ENCODE results near the gene PTK7.
"Not testable (repeated sequence)": the region's sequence is repeated elsewhere in the genome, so short reads cannot be mapped to it uniquely, and the experiment has no call there.

PTK7 gene

DNA sequence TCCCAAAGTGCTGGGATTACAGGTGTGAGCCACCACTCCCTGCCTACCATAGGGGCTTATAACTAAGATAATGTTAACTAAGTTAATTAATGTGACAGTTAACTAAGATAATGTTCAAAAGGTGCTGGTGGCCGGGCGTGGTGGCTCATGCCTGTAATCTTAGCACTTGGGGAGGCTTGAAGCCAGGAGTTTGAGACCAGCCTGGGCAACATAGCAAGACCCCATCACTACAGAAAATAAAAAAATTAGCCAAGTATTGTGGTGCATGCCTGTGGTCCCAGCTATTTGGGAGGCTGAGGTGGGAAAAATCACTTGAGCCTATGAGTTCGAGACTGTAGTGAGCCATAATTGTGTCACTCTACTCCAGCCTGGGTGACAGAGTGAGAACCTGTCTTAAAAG is 62.2 kb downstream of the PTK7 start:
- ChIA-PET POLR2A (no interaction called here), CTCF (no interaction called here)
- no peak for DNase-seq (ENCODE audit: extremely low spot score)
- TF ChIP-seq CTBP1 (IDR thresholded peaks at IDR 0.05; ENCODE audit: borderline replicate concordance) = no peak
- TF ChIP-seq FOXM1 (IDR thresholded peaks at IDR 0.05; ENCODE audit: borderline replicate concordance) = no peak
- no peak for TF ChIP-seq L3MBTL2 (conservative IDR thresholded peaks at IDR 0.05)
- no peak for TF ChIP-seq ZNF384 (IDR thresholded peaks at IDR 0.05)
- no peak for TF ChIP-seq ARNT (IDR thresholded peaks at IDR 0.05)
- no peak for TF ChIP-seq FOXK2 (IDR thresholded peaks at IDR 0.05)
- TF ChIP-seq FOXA1 (IDR thresholded peaks at IDR 0.05) = no peak
- TF ChIP-seq TARDBP (IDR thresholded peaks at IDR 0.05) = no peak
- no peak for TF ChIP-seq SP1 (IDR thresholded peaks at IDR 0.05)
- no peak for TF ChIP-seq SUZ12 (IDR thresholded peaks at IDR 0.05)
- TF ChIP-seq, protein P1, sequence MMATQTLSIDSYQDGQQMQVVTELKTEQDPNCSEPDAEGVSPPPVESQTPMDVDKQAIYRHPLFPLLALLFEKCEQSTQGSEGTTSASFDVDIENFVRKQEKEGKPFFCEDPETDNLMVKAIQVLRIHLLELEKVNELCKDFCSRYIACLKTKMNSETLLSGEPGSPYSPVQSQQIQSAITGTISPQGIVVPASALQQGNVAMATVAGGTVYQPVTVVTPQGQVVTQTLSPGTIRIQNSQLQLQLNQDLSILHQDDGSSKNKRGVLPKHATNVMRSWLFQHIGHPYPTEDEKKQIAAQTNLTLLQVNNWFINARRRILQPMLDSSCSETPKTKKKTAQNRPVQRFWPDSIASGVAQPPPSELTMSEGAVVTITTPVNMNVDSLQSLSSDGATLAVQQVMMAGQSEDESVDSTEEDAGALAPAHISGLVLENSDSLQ (IDR thresholded peaks at IDR 0.05) = no peak
- no peak for TF ChIP-seq LEF1 (IDR thresholded peaks at IDR 0.05; ENCODE audit: borderline replicate concordance)
- TF ChIP-seq HDGF (IDR thresholded peaks at IDR 0.05; ENCODE audit: borderline replicate concordance) = no peak
- no peak for TF ChIP-seq BHLHE40 (IDR thresholded peaks at IDR 0.05; ENCODE audit: borderline replicate concordance)
- no peak for TF ChIP-seq ELF4 (IDR thresholded peaks at IDR 0.05)
- no peak for TF ChIP-seq NFRKB (IDR thresholded peaks at IDR 0.05)

GRCh38 chr6:43139973-43140372 is 63.9 kb downstream of the PTK7 start:
- DNase-seq (ENCODE audit: extremely low spot score); CTCF ChIA-PET; POLR2A ChIA-PET: not testable (repeated sequence)

GRCh38 chr6:43141644-43142043 is 65.5 kb downstream of the PTK7 start:
- ChIA-PET CTCF (no interaction called here), POLR2A (interaction anchor here (1.8 kb wide), 1 partner anchor 88 kb away, joined by 4 read pairs; the partner anchor contains the start of gene CUL7)
- TF ChIP-seq LEF1 (IDR thresholded peaks at IDR 0.05; ENCODE audit: borderline replicate concordance) (no peak), BHLHE40 (IDR thresholded peaks at IDR 0.05; ENCODE audit: borderline replicate concordance) (no peak), SP1 (IDR thresholded peaks at IDR 0.05) (no peak), L3MBTL2 (conservative IDR thresholded peaks at IDR 0.05) (no peak), FOXM1 (IDR thresholded peaks at IDR 0.05; ENCODE audit: borderline replicate concordance) (no peak), ARNT (IDR thresholded peaks at IDR 0.05) (no peak)
- TF ChIP-seq, protein P1 (IDR thresholded peaks at IDR 0.05) = no peak
- DNase-seq (ENCODE audit: extremely low spot score) = no peak

DNA sequence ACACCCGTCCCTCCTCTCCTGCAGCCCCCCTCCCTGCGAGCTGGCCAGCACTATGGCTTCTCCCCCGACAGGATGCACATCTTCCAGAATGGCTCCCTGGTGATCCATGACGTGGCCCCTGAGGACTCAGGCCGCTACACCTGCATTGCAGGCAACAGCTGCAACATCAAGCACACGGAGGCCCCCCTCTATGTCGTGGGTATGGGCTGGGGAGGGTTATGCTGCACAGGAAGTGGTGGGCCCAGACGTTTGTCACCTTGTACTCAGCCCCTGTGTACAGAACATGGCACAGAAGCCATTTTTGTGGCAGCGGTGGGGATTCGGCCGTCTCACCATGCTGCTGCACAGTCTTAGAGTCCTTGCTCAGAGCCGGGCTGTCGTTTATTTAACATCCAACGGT is 66.0 kb downstream of the PTK7 start:
- no peak for TF ChIP-seq LEF1 (IDR thresholded peaks at IDR 0.05; ENCODE audit: borderline replicate concordance)
- no peak for TF ChIP-seq NFRKB (IDR thresholded peaks at IDR 0.05)
- TF ChIP-seq ZNF384 (IDR thresholded peaks at IDR 0.05) = no peak
- TF ChIP-seq CTBP1 (IDR thresholded peaks at IDR 0.05; ENCODE audit: borderline replicate concordance) = no peak
- TF ChIP-seq ARNT (IDR thresholded peaks at IDR 0.05) = no peak
- no peak for TF ChIP-seq TARDBP (IDR thresholded peaks at IDR 0.05)
- ChIA-PET POLR2A (interaction anchor here (1.8 kb wide), 1 partner anchor 88 kb away, joined by 4 read pairs; the partner anchor contains the start of gene CUL7), CTCF (interaction anchor here (0.8 kb wide), 1 partner anchor 71 kb away, joined by 3 read pairs; no protein-coding TSS in a partner anchor)
- DNase-seq (ENCODE audit: extremely low spot score) = no peak

DNA sequence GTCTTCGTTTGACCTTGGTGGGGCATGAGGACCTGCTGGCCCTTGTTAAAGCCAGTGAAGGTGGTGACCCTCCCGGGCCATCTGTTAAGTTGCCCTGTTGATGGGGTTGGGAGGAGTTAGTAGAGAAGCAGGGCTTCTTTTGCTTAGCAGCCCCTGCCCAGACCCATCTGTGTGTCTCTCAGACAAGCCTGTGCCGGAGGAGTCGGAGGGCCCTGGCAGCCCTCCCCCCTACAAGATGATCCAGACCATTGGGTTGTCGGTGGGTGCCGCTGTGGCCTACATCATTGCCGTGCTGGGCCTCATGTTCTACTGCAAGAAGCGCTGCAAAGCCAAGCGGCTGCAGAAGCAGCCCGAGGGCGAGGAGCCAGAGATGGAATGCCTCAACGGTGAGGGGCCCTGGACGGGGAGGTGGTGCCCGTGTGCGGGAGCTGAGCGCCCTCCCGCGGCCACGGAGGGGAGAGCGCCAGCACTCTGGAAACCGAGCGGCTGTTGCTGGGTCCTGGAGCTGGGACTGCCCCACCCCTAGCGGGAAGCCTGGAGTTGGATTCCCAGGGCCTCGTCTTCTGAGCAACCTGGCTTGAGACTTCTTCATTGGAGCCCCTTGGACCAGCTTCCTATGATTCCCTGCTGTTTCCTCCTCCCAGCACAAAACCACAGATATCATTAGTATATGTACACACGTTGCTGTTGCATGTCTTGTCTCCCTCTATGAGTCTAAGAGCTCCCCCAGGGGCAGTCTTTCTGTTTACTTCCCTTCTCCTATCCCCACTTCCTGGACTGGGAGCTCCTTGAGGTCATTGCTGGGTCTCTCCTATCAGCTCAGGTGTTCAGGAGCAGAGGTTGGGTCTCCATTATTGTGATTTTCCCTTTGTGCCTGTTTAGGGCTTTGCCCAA is 67.4 kb downstream of the PTK7 start:
- peak; percentile 96 for DNase-seq (ENCODE audit: extremely low spot score)
- ChIA-PET POLR2A (interaction anchor here (0.6 to 1.8 kb wide), 13 partner anchors 20 to 164 kb away, joined by 3 to 8 read pairs (median 4); partner anchors contain the start of genes CUL7, CUL9, KLC4 and KLHDC3), CTCF (interaction anchor here (0.6 to 1.5 kb wide), 20 partner anchors 12 to 242 kb away, joined by 3 to 7 read pairs (median 4); partner anchors contain the start of genes KLHDC3, MEA1, PPP2R5D and PTK7)
- no peak for TF ChIP-seq FOXK2 (IDR thresholded peaks at IDR 0.05)
- TF ChIP-seq ZNF384 (IDR thresholded peaks at IDR 0.05) = peak; percentile 31; the same call in 1 of the 2 replicates
- TF ChIP-seq FOXA1 (IDR thresholded peaks at IDR 0.05) = no peak
- TF ChIP-seq L3MBTL2 (conservative IDR thresholded peaks at IDR 0.05) = no peak
- TF ChIP-seq BHLHE40 (IDR thresholded peaks at IDR 0.05; ENCODE audit: borderline replicate concordance) = no peak
- TF ChIP-seq SUZ12 (IDR thresholded peaks at IDR 0.05) = no peak
- TF ChIP-seq ELF4 (IDR thresholded peaks at IDR 0.05) = 0 out of 2 replicates have a peak, but pooled peaks have one; percentile 11

GRCh38 chr6:43144879-43145278 is 68.8 kb downstream of the PTK7 start:
- DNase-seq (ENCODE audit: extremely low spot score) = no peak
- TF ChIP-seq SP1 (IDR thresholded peaks at IDR 0.05) (no peak), LEF1 (IDR thresholded peaks at IDR 0.05; ENCODE audit: borderline replicate concordance) (no peak), FOXM1 (IDR thresholded peaks at IDR 0.05; ENCODE audit: borderline replicate concordance) (no peak), TARDBP (IDR thresholded peaks at IDR 0.05) (no peak), BHLHE40 (IDR thresholded peaks at IDR 0.05; ENCODE audit: borderline replicate concordance) (no peak), ZNF384 (IDR thresholded peaks at IDR 0.05) (no peak), CTBP1 (IDR thresholded peaks at IDR 0.05; ENCODE audit: borderline replicate concordance) (no peak), NFRKB (IDR thresholded peaks at IDR 0.05) (no peak), HDGF (IDR thresholded peaks at IDR 0.05; ENCODE audit: borderline replicate concordance) (no peak), FOXA1 (IDR thresholded peaks at IDR 0.05) (no peak), ELF4 (IDR thresholded peaks at IDR 0.05) (no peak)
- TF ChIP-seq, protein P1 (IDR thresholded peaks at IDR 0.05) = no peak
- ChIA-PET POLR2A (interaction anchor here (0.6 kb wide), 1 partner anchor 74 kb away, joined by 3 read pairs; no protein-coding TSS in a partner anchor), CTCF (interaction anchor here (0.9 kb wide), 1 partner anchor 68 kb away, joined by 6 read pairs; no protein-coding TSS in a partner anchor)

Measured in HEK293T (cell line).